Globus pallidus (tissue), 1 donor: Measurements from ENCODE around the gene EPHA10.

Experiments used
- DNase-seq: peaks from one replicate; pipeline ENCODE4 v3.0.0-alpha.2; 2015; ENCODE audit warnings: low spot score

EPHA10 gene

DNA sequence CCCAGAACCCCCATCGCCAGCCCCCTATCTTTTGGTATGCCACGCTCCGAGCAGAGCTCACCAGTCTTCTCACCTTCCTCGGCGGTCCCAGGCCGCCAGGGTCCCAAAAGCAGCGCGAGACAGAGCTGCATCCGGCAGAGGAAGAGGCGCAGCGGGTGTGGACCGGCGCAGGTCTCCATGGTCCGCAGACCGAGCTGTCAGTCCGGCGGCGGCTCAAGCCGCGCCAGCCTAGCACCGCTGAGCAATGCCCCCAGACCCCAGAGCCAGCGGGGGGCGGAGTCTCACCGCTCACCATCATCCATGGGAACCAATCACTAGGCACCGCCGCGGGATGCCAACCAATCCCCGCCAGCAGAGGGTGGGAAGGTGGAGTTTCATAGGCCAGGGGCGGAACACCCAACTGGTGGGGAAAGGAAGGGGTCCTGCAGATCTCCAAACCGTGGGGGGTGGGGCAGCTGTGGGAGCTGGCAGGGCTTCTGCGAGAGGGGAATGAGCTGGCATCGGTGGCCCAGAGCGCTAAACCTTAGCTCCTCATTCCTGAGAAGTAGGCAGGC, at the start of gene EPHA10:
TSS of gene EPHA10 (minus strand) at position 233 of the 554 bp plus-strand sequence. CDS start at position 179, 54 bp downstream.
- DNase-seq: no peak

GRCh38 chr1:37814252-37814651, 49.3 kb upstream of the EPHA10 start:
- DNase-seq: peak; percentile 74

DNA sequence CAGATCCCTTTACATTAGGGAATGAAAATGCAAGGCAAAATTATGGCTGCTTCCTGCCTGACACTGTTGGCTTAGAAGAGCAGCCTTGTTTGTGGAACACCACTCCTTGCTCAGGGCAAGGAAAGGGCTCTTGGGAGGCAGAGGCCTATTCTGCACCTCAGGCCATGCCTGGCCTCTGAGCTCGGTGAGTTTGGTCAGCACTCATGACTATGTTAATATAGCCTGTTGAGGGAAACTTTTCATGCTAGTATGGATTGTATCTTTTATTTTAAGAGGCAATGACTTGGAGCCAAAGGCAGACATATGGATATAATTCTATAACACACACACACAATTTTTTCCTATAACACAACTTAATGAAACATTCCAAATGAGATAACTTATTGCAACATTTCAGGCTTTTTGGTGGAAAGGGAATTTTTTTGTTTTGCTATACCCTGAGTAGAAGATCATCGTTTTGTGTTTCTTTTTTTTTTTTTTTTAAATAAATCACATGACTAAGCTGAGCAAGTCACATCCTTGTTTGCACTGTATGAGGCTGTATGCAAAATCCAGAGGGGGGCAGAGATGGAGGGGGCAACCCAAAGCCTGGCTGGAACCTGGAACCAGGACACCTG, 48.7 kb upstream of the EPHA10 start:
- DNase-seq: no peak

GRCh38 chr1:37811027-37811655, 46.2 kb upstream of the EPHA10 start:
- DNase-seq: peak; percentile 86

DNA sequence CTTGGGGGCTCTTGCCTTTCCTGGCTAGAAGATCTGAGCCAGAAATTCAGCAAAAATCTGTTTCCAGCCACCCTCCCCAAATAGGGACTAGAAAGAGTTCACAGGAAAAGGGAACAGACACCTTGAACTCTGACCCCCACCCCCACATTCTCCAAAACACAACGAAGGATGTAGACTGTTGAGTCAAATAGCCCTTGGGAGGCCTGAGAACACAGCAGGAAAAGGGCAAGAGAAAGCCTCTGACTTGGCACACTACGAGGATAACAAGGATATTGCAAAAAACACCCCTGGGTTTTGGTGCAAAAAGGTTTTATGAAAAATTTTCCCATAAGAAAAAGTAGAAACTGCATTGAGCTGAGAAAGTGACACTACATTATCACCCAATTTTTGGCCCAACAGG, 45.0 kb upstream of the EPHA10 start:
- no peak for DNase-seq

- peak; percentile 96 for DNase-seq
Measured at GRCh38 chr1:37808369-37809319, 43.7 kb upstream of the EPHA10 start.

- DNase-seq: peak; percentile 93
Measured at GRCh38 chr1:37807555-37808368, 42.8 kb upstream of the EPHA10 start, which contains the start of the genes C1orf122 and YRDC. TSS of gene C1orf122 (plus strand) at chr1:37807790. CDS start at chr1:37808405, 615 bp downstream. TSS of gene YRDC (minus strand) at chr1:37808208. CDS start at chr1:37808180, 28 bp downstream.

DNA sequence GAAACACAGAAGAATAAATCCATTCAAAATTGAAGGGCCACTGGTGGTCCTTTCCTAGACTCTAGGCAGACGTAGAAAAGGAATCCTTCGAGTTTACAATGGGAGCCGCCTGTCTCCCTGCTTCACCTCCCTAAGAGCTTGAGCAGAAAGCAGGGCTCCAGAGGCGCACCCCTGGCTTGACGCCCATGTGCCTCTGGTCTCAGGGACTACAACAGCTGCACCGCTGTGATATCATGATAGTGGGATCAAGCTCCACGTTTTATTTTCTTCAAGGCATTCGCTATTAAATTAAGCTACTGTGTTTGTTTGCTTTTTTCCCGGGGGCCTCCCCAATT, 42.3 kb upstream of the EPHA10 start:
- DNase-seq: no peak

GRCh38 chr1:37802439-37802838, 37.5 kb upstream of the EPHA10 start:
- DNase-seq: no peak

- DNase-seq: no peak
Measured at GRCh38 chr1:37797750-37798345, 32.9 kb upstream of the EPHA10 start.

DNA sequence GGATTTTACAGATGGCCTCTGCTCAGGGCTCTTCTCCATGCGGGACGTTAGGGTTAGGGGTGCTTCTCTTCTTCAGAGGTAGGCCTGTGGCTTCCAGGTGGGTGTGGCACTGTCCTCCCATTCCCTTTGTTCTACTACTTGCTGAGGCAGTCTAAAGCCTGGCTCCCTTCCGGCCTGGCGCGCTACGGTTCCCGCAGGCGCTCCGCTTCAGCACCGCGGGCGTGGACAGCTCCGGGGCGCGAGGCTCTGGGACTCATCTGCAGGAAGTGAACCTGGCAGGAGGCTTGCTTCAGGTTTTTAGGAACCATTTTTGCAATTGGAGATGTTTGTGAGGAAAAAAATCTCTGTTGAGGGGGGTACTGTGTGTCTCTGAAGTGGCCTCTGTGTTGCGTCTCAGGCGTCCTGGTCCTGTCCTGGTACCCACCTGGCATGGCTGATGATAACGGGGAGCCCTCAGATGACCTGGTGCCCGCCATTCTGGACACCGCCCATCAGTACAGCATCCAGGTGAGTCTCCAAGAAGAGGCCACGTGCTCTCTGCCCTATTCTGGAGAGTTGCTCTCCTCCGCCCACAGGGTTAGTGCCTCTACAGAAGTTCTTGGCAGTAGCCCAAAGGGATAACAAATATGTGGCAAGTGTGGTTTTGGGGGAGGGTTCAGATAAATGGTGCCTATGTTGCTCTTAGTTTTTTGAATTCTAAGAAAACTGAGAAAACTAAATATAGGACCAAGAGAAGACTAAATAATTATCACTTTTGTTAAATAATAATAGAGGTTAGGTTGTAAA, 30.6 kb upstream of the EPHA10 start:
- no peak for DNase-seq

- DNase-seq: no peak
Measured at GRCh38 chr1:37794372-37795339, 29.7 kb upstream of the EPHA10 start.

DNA sequence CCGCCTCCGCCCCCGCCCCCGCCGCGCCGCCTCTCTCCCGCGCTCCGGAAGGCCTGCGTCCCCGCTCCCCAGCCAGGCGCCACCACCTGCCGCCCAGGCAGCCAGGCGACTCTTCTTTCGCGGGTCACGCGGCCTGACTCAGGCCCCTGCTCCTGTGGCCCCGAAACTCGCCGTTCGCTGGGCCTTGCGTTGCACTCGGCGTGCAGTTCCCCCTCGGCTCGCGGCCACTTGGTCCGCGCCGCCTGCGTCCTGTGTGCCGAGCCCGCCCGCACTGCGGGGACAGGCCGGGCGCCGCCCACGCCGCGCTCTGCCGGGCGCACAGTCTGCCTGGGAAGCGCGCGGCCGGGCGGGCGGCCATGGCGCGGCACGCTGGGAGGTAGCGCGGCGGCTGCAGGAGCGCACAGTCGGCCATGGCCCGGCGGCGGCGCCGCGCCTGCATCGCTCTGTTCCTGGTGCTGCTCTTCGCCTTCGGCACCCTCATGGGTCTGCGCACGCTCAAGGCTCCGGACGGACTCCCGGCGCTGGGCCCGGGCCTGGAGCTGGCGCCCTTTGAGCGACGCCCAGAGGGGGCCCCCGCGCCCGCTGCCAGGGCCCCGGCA, 29.0 kb upstream of the EPHA10 start, which contains the start of gene MANEAL:
TSS of gene MANEAL (plus strand) at position 75 of the 599 bp plus-strand sequence. CDS start at position 411, 336 bp downstream.
- DNase-seq: no peak

- no peak for DNase-seq
Measured at GRCh38 chr1:37792943-37793686, 28.2 kb upstream of the EPHA10 start.

DNA sequence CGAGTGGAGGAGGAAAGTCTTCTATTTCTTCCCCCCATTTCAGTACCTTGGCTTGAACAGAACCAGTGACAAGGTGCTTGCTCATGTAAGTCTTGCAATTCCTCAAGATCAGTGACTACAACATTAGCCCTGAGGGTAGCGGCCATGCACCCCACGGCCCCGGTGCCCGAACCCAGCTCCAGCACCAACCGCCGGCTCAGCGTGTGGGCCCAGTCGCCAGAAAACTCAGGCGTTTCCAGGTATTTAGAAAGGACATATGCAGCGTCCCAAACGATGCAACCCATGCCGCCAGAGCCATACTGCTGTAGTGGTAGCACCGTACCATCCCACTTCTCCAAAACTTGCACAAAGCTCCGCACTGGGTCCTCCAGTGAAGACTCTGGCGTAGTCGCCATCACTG, 17.6 kb upstream of the EPHA10 start:
- DNase-seq: no peak

GRCh38 chr1:37778654-37779053, 13.7 kb upstream of the EPHA10 start:
- DNase-seq: no peak

DNA sequence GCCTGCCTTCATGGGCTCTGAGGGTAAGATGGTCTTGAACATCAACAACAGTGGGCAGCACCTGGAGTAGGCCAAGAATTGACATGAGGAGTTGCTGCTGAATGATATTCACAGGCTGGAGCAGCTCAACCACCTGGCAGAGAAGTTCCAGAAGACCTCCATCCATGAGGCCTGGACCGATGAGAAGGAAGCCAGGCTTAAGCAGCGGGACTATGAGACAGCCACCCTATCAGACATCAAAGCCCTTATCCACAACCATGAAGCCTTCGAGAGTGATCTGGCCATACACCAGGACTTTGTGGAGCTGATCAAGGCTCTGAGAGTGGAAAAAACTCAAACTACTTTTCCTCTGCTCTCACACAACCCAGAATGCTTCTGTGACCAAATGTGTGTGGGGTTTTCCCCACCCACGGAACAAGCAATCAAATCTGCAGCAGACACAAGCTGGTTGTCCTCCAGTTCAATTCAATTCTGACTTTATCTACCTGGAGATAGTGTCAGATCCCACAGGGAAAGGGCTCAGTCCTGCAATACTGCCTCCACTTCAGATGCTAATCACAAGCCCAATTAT, 12.1 kb upstream of the EPHA10 start:
- no peak for DNase-seq
